Liver (tissue), 9 donors: ENCODE results near the gene RPAP2. TPM values are rescaled to one million over a fixed set of nuclear protein-coding genes. Genes with fewer than 3 reads are reported as not detected.

Source experiments
- DNase-seq: peaks from one replicate; pipeline ENCODE4 v3.0.0-alpha.2; 2017; ENCODE audit warnings: low spot score
- H3K27ac ChIP-seq, 2 donors: one replicate each; pipeline ENCODE4 v1.7.0; 2013; ENCODE audit warnings: inconsistent platforms in 2 of 2, low read length in 2 of 2, control low read depth in 1 of 2, low read depth in 1 of 2, mild to moderate bottlenecking in 1 of 2
- H3K27me3 ChIP-seq, 4 donors: one replicate each; pipeline versions ENCODE4 v1.6.1 to v1.7.0; 2013; ENCODE audit warnings: low read length in 3 of 4, inconsistent platforms in 1 of 4, mild to moderate bottlenecking in 1 of 4, moderate library complexity in 1 of 4; ENCODE audit not compliant: control insufficient read depth in 4 of 4, insufficient read depth in 4 of 4
- H3K36me3 ChIP-seq, 4 donors: one replicate each; pipeline versions ENCODE4 v1.6.1 to v1.7.0; 2013; ENCODE audit warnings: low read length in 3 of 4, mild to moderate bottlenecking in 3 of 4, low read depth in 1 of 4, moderate library complexity in 1 of 4; ENCODE audit not compliant: control insufficient read depth in 4 of 4, insufficient read depth in 3 of 4
- H3K4me1 ChIP-seq, 4 donors: one replicate each; pipeline versions ENCODE4 v1.6.1 to v1.7.0; 2013; ENCODE audit warnings: low read length in 3 of 4, mild to moderate bottlenecking in 3 of 4, moderate library complexity in 1 of 4; ENCODE audit not compliant: control insufficient read depth in 4 of 4, insufficient read depth in 4 of 4
- H3K4me3 ChIP-seq, 3 donors: one replicate each; pipeline versions ENCODE4 v1.6.1 to v1.7.0; 2013; ENCODE audit warnings: low read length in 3 of 3, control low read depth in 1 of 3, low read depth in 1 of 3, mild to moderate bottlenecking in 1 of 3
- H3K9ac ChIP-seq, 2 donors: one replicate each; pipeline ENCODE4 v1.7.0; 2013; ENCODE audit warnings: low read length in 2 of 2, mild to moderate bottlenecking in 2 of 2, moderate library complexity in 2 of 2, control low read depth in 1 of 2, low read depth in 1 of 2
- H3K9me3 ChIP-seq, 4 donors: one replicate each; pipeline versions ENCODE4 v1.6.1 to v1.7.0; 2013; ENCODE audit warnings: low read length in 3 of 4; ENCODE audit not compliant: control insufficient read depth in 4 of 4
- ATF3 ChIP-seq: IDR thresholded peaks from 2 replicates; pipeline ENCODE4 v1.6.1; 2016; ENCODE audit warnings: antibody characterized with exemption
- CTCF ChIP-seq: fragments of 150-350 bp; IDR thresholded peaks from 2 replicates; pipeline ENCODE4 v1.5.1; 2017; ENCODE audit warnings: improper control_type of control experiment, low read depth, low read length; ENCODE audit not compliant: missing input control
- EGR1 ChIP-seq, 2 donors: IDR thresholded peaks; 2 replicates each; pipeline ENCODE4 v1.6.1; 2016 to 2018; ENCODE audit warnings: antibody characterized with exemption in 2 of 2, low read depth in 2 of 2
- FOXA1 ChIP-seq: IDR thresholded peaks from 2 replicates; pipeline ENCODE4 v1.6.1; 2016; ENCODE audit warnings: antibody characterized with exemption
- FOXA2 ChIP-seq: IDR thresholded peaks from 2 replicates; pipeline ENCODE4 v1.6.1; 2016; ENCODE audit warnings: antibody characterized with exemption
- GABPA ChIP-seq, 2 donors: IDR thresholded peaks in 1 of 2; conservative IDR thresholded peaks in 1 of 2; 2 replicates each; pipeline ENCODE4 v1.6.1; 2016; ENCODE audit warnings: antibody characterized with exemption in 2 of 2, mild to moderate bottlenecking in 1 of 2, moderate library complexity in 1 of 2
- HNF4G ChIP-seq: IDR thresholded peaks from 2 replicates; pipeline ENCODE4 v1.6.1; 2016; ENCODE audit warnings: antibody characterized with exemption
- JUND ChIP-seq, 2 donors: IDR thresholded peaks; 2 replicates each; pipeline ENCODE4 v1.6.1; 2016; ENCODE audit warnings: antibody characterized with exemption in 2 of 2
- NR2F2 ChIP-seq: IDR thresholded peaks from 2 replicates; pipeline ENCODE4 v1.6.1; 2016; ENCODE audit warnings: antibody characterized with exemption
- RAD21 ChIP-seq, 2 donors: IDR thresholded peaks; 2 replicates each; pipeline ENCODE4 v1.6.1; 2016; ENCODE audit warnings: antibody characterized with exemption in 2 of 2, mild to moderate bottlenecking in 2 of 2
- REST ChIP-seq: IDR thresholded peaks from 2 replicates; pipeline ENCODE4 v1.6.1; 2016; ENCODE audit warnings: antibody characterized with exemption, mild to moderate bottlenecking
- RXRA ChIP-seq, 2 donors: IDR thresholded peaks; 2 replicates each; pipeline ENCODE4 v1.6.1; 2017 to 2018; ENCODE audit warnings: antibody characterized with exemption in 2 of 2, mild to moderate bottlenecking in 1 of 2
- TAF1 ChIP-seq: conservative IDR thresholded peaks from 2 replicates; pipeline ENCODE4 v1.6.1; 2016; ENCODE audit warnings: antibody characterized with exemption, mild to moderate bottlenecking
- YY1 ChIP-seq: IDR thresholded peaks from 2 replicates; pipeline ENCODE4 v1.6.1; 2016; ENCODE audit warnings: antibody characterized with exemption, mild to moderate bottlenecking
- ZBTB33 ChIP-seq: IDR thresholded peaks from 2 replicates; pipeline ENCODE4 v1.6.1; 2016; ENCODE audit warnings: antibody characterized with exemption
- WGBS: extraction: QIAGEN DNeasy Blood & Tissue Kit; methylation state at CpG from one replicate; pipeline ENCODE4 v1.1.7; 2013; 5-methylcytosine and 5-hydroxymethylcytosine counted together
- polyA plus RNA-seq, 2 donors: library from polyadenylated mRNA; stranded (reverse) in 1 of 2; unstranded in 1 of 2; fragments of 200-250 nt in 1 of 2; fragments of >200 nt in 1 of 2; fragmentation: Nextera tagmentation in 1 of 2; extraction: Ambion mirVana in 1 of 2; gene quantifications; one replicate each; pipeline versions ENCODE4 v1.2.1 to v1.2.3, GENCODE V29; 2013 to 2015
- total RNA-seq, 2 donors: library from RNA; depleted of rRNA; stranded (reverse); fragments of >200 nt; gene quantifications; one replicate each; pipeline ENCODE4 v1.2.3, GENCODE V29; 2014
- donor health status: healthy.
- donor health status: healthy.
- donor health status: healthy.
- donor health status: healthy.
- donor health status: healthy.

RPAP2 gene
- total and polyA plus RNA-seq, 4 donors: 2.7 to 8.6 (median 4.4) TPM

GRCh38 chr1:92315766-92316599 lies 17.1 kb downstream of the RPAP2 start:
- no peak for DNase-seq
- Histone ChIP-seq H3K27me3 (no peaks in the 10 kb centered on the region), H3K4me1 (no peaks in the 10 kb centered on the region), H3K27ac (no peak overlapping the region), H3K4me3 (no peak overlapping the region), H3K9me3 (no peaks in the 10 kb centered on the region), H3K9ac (no peak overlapping the region), H3K36me3 (peaks cover 0 to 3% (median 1%) of the 10 kb centered on the region in 4 donors)
- 90% methylated on average over 6 of the region's 6 CpGs for WGBS
- TF ChIP-seq NR2F2 (no peak), TAF1 (no peak), FOXA1 (no peak), JUND (IDR thresholded peaks at IDR 0.05) (no peak), REST (no peak), HNF4G (no peak), RXRA (IDR thresholded peaks at IDR 0.05) (no peak), EGR1 (IDR thresholded peaks at IDR 0.05; ENCODE audit: low read depth in 2 of 2) (no peak), RAD21 (IDR thresholded peaks at IDR 0.05) (no peak), FOXA2 (no peak), CTCF (no peak)

- no peaks in the 10 kb centered on the region for H3K9me3 ChIP-seq
- H3K36me3 ChIP-seq: peaks cover 0 to 5% (median 0%) of the 10 kb centered on the region in 4 donors
- TF ChIP-seq GABPA (IDR thresholded peaks at IDR 0.05 in 1 of 2, conservative IDR thresholded peaks at IDR 0.05 in 1 of 2) (no peak), ZBTB33 (no peak), HNF4G (no peak), YY1 (no peak), RXRA (IDR thresholded peaks at IDR 0.05) (no peak), NR2F2 (peak; percentile 68), EGR1 (IDR thresholded peaks at IDR 0.05; ENCODE audit: low read depth in 2 of 2) (no peak), ATF3 (no peak)
- H3K4me3 ChIP-seq: no peak overlapping the region
- no peaks in the 10 kb centered on the region for H3K4me1 ChIP-seq
- H3K9ac ChIP-seq: no peak overlapping the region
- 77% methylated on average over 3 of the region's 3 CpGs for WGBS
- no peak for DNase-seq
- H3K27me3 ChIP-seq: no peaks in the 10 kb centered on the region
- no peak overlapping the region for H3K27ac ChIP-seq
Observed at GRCh38 chr1:92317836-92318493, 19.1 kb downstream of the RPAP2 start.
